Measurements from ENCODE around the gene EVA1A.

GRCh38 chr2:75609334-75609689, 48.6 kb upstream of the EVA1A start:
- TF ChIP-seq, protein P1, sequence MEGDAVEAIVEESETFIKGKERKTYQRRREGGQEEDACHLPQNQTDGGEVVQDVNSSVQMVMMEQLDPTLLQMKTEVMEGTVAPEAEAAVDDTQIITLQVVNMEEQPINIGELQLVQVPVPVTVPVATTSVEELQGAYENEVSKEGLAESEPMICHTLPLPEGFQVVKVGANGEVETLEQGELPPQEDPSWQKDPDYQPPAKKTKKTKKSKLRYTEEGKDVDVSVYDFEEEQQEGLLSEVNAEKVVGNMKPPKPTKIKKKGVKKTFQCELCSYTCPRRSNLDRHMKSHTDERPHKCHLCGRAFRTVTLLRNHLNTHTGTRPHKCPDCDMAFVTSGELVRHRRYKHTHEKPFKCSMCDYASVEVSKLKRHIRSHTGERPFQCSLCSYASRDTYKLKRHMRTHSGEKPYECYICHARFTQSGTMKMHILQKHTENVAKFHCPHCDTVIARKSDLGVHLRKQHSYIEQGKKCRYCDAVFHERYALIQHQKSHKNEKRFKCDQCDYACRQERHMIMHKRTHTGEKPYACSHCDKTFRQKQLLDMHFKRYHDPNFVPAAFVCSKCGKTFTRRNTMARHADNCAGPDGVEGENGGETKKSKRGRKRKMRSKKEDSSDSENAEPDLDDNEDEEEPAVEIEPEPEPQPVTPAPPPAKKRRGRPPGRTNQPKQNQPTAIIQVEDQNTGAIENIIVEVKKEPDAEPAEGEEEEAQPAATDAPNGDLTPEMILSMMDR (IDR thresholded peaks at IDR 0.05; ENCODE audit: control extremely low read depth in 1 of 3, insufficient read depth in 1 of 3, low read depth in 1 of 3, low read length in 3 of 3) = no peak
- TF ChIP-seq CBX8 (IDR thresholded peaks at IDR 0.05; ENCODE audit: borderline replicate concordance, low read depth, low read length) = no peak

Measured in H1 (cell line).